Mesothelial cell of epicardium (in vitro differentiated cells): Measurements from ENCODE around the gene SIRT4. TPM values are rescaled to one million over a fixed set of nuclear protein-coding genes. Genes with fewer than 3 reads are reported as not detected.
A peak's percentile ranks its signal among the peaks of the same experiment; 100 is the strongest.

ENCODE experiments used
- DNase-seq, 2 experiments: peaks; one replicate each; pipeline ENCODE4 v3.0.0; 2021; ENCODE audit warnings: low spot score in 2 of 2; ENCODE audit not compliant: unreplicated experiment in 2 of 2
- H3K27ac Mint-ChIP-seq: 2 replicates; pipeline ENCODE4 v1.8.0; 2021; ENCODE audit warnings: mixed read lengths
- H3K27me3 Mint-ChIP-seq: 2 replicates; pipeline ENCODE4 v1.8.0; 2021; ENCODE audit warnings: low read depth, mixed read lengths
- H3K36me3 Mint-ChIP-seq: 2 replicates; pipeline ENCODE4 v1.8.0; 2021; ENCODE audit warnings: mixed read lengths
- H3K4me1 Mint-ChIP-seq: 2 replicates; pipeline ENCODE4 v1.8.0; 2021; ENCODE audit warnings: mixed read lengths
- H3K4me3 Mint-ChIP-seq: 2 replicates; pipeline ENCODE4 v1.8.0; 2021; ENCODE audit warnings: mild to moderate bottlenecking, moderate library complexity, mixed read lengths
- H3K9me3 Mint-ChIP-seq: 2 replicates; pipeline ENCODE4 v1.8.0; 2021; ENCODE audit warnings: mixed read lengths
- total RNA-seq: library from RNA; stranded (reverse); gene quantifications from 3 replicates; pipeline ENCODE4 v1.2.1, GENCODE V29; 2021
- TF ChIP-seq, protein P1 (sequence below): fragments of 200-600 bp; sonication (generic); IDR thresholded peaks from one replicate; pipeline ENCODE4 v1.5.0; 2021; ENCODE audit warnings: antibody characterized with exemption; ENCODE audit not compliant: unreplicated experiment

The SIRT4 gene
- total RNA-seq, 1 donor from 2014 or later = 3.9 TPM

- no peaks in the 10 kb centered on the region for H3K36me3 Mint-ChIP-seq
- H3K4me1 Mint-ChIP-seq = peaks cover 14% of the 10 kb centered on the region
- no peaks in the 10 kb centered on the region for H3K9me3 Mint-ChIP-seq
- peak overlapping the region; percentile 82 for H3K27ac Mint-ChIP-seq
- H3K4me3 Mint-ChIP-seq = no peak overlapping the region
- DNase-seq = no peak
- no peaks in the 10 kb centered on the region for H3K27me3 Mint-ChIP-seq
- TF ChIP-seq, protein P1, sequence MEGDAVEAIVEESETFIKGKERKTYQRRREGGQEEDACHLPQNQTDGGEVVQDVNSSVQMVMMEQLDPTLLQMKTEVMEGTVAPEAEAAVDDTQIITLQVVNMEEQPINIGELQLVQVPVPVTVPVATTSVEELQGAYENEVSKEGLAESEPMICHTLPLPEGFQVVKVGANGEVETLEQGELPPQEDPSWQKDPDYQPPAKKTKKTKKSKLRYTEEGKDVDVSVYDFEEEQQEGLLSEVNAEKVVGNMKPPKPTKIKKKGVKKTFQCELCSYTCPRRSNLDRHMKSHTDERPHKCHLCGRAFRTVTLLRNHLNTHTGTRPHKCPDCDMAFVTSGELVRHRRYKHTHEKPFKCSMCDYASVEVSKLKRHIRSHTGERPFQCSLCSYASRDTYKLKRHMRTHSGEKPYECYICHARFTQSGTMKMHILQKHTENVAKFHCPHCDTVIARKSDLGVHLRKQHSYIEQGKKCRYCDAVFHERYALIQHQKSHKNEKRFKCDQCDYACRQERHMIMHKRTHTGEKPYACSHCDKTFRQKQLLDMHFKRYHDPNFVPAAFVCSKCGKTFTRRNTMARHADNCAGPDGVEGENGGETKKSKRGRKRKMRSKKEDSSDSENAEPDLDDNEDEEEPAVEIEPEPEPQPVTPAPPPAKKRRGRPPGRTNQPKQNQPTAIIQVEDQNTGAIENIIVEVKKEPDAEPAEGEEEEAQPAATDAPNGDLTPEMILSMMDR = no peak
Observed at GRCh38 chr12:120286768-120287490, 15.2 kb upstream of the SIRT4 start.

- Mint-ChIP-seq H3K27me3 (no peaks in the 10 kb centered on the region), H3K27ac (no peak overlapping the region), H3K36me3 (no peaks in the 10 kb centered on the region), H3K4me1 (peaks cover 14% of the 10 kb centered on the region), H3K4me3 (no peak overlapping the region), H3K9me3 (no peaks in the 10 kb centered on the region)
- no peak for DNase-seq
- TF ChIP-seq, protein P1 = no peak
Observed at GRCh38 chr12:120287491-120287890, 14.6 kb upstream of the SIRT4 start.

DNA sequence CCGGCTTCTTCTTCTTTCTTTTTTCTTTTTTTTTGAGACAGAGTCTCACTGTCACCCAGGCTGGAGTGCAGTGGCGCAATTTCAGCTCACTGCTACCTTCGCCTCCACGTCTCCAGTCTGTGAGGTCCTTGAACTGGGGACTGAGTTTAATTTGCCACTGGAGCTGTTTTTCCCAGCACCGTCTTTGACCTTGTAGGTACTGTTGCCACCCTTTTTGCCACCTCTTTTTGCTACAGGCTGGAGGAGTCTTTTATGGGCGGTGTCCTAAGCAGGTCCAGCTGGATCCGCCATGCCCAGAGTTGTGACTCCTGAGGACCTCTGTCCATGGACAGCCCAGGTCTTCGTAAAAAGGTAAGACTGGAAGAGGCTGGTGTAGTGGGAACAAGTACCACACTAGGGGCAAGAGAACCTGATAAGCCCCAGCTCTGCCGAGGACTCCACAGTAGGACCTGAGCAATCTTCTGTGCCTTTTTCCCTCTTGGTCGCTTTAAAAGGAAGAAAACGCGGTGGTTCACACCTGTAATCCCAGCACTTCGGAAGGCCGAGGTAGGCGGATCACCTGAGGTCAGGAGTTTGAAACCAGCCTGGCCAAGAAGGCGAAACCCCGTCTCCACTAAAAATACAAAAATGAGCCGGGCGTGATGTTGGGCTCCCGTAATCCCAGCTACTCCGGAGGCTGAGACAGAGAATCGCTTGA lies 11.4 kb upstream of the SIRT4 start:
- DNase-seq = peak in 1 of 2 experiments; percentile 53
- Mint-ChIP-seq H3K4me1 (peaks cover 12% of the 10 kb centered on the region), H3K4me3 (no peak overlapping the region), H3K36me3 (no peaks in the 10 kb centered on the region), H3K9me3 (no peaks in the 10 kb centered on the region), H3K27ac (no peak overlapping the region), H3K27me3 (no peaks in the 10 kb centered on the region)
- TF ChIP-seq, protein P1 = no peak

- no peaks in the 10 kb centered on the region for H3K27me3 Mint-ChIP-seq
- no peak overlapping the region for H3K27ac Mint-ChIP-seq
- H3K36me3 Mint-ChIP-seq = no peaks in the 10 kb centered on the region
- no peak for DNase-seq
- H3K9me3 Mint-ChIP-seq = no peaks in the 10 kb centered on the region
- H3K4me1 Mint-ChIP-seq = peaks cover 7% of the 10 kb centered on the region
- H3K4me3 Mint-ChIP-seq = no peak overlapping the region
- TF ChIP-seq, protein P1 = no peak
Observed at GRCh38 chr12:120292411-120292660, 9.8 kb upstream of the SIRT4 start.

DNA sequence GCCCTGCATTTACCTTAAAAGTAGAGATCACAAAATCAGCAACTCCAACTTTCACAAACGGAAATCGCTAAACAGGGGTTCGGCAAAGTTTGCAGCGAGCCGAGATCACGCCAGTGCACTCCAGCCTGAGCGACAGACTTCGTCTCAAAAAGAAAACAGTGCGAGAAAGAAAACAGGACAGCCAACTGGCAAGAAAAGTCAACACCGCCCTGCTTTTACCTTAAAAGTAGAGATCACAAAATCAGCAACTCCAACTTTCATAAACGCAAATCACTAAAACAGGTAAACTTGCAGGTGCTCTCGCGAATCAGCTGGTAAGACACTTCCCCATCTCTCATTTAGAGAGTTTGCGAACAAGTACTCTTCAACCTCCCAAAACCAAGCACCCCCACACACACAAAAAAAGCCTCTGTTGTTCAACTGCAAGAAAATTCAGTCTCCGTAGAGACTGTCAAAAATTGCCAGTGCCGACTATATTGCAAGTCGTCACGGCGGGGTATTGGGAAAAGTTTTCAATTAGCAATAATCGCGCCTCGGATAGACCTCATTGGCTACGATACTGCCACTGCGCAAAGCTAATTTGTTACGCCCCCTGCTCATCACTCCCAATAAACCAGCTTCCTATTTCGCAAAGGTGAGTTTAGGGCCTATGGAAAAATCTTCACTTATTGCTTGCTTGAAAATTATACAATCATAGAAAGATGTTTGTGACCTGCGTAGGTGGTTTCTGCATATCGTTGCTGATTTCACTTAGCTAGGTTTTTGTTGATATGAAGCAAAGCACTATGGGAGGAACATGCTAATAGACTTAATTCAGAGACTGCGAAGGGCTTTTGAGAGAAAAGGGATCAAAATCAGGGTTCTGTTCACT lies 9.2 kb upstream of the SIRT4 start, which contains the start of gene RNU4-1:
Gene RNU4-1, minus strand, starts transcription at position 577 of the 871 bp plus-strand sequence.
- TF ChIP-seq, protein P1 = no peak
- DNase-seq = peak in 1 of 2 experiments; percentile 72
- no peak within 1 kb of the TSS for H3K27ac Mint-ChIP-seq
- H3K27me3 Mint-ChIP-seq = no peaks in the 10 kb centered on the region
- no peaks in the 10 kb centered on the region for H3K9me3 Mint-ChIP-seq
- H3K36me3 Mint-ChIP-seq = no peaks in the 10 kb centered on the region
- peaks cover 5% of the 10 kb centered on the region for H3K4me1 Mint-ChIP-seq
- H3K4me3 Mint-ChIP-seq = no peak within 1 kb of the TSS
